Measurements from ENCODE around the gene EPB41L4B. TPM values are rescaled to one million over a fixed set of nuclear protein-coding genes. Genes with fewer than 3 reads are reported as not detected.
"Not testable (repeated sequence)": the region's sequence is repeated elsewhere in the genome, so short reads cannot be mapped to it uniquely, and the experiment has no call there.

EPB41L4B gene
- total RNA-seq, 2 donors from 2014 or later = 0.27 to 1.1 TPM

- Histone ChIP-seq H3K36me3 (no peaks in the 10 kb centered on the region), H3K4me3 (no peak overlapping the region), H3K27me3 (replicated peaks; ENCODE audit: insufficient read depth) (no peaks in the 10 kb centered on the region), H3K9me3 (no peaks in the 10 kb centered on the region), H3K4me1 (ENCODE audit: control insufficient read depth in 1 of 2, low read depth in 2 of 2) (no peaks in the 10 kb centered on the region), H3K27ac (no peak overlapping the region)
- ATAC-seq (ENCODE audit: insufficient number of reproducible peaks, low FRiP score, low read depth) (no peak), DNase-seq (ENCODE audit: low spot score) (no peak)
- no peak for TF ChIP-seq CTCF (IDR thresholded peaks at IDR 0.05)
Observed at GRCh38 chr9:109289931-109290330, 30.9 kb downstream of the EPB41L4B start.

- Histone ChIP-seq H3K27me3 (replicated peaks; ENCODE audit: insufficient read depth) (no peaks in the 10 kb centered on the region), H3K9me3 (no peaks in the 10 kb centered on the region), H3K36me3 (no peaks in the 10 kb centered on the region), H3K4me1 (ENCODE audit: control insufficient read depth in 1 of 2, low read depth in 2 of 2) (no peaks in the 10 kb centered on the region), H3K4me3 (no peak overlapping the region), H3K27ac (no peak overlapping the region)
- DNase-seq (ENCODE audit: low spot score) (no peak), ATAC-seq (ENCODE audit: insufficient number of reproducible peaks, low FRiP score, low read depth) (no peak)
- TF ChIP-seq CTCF (IDR thresholded peaks at IDR 0.05) = no peak
Observed at GRCh38 chr9:109289186-109289585, 31.7 kb downstream of the EPB41L4B start.

- H3K27me3 ChIP-seq (replicated peaks; ENCODE audit: insufficient read depth) = no peaks in the 10 kb centered on the region
Observed at GRCh38 chr9:109286981-109287380, 33.9 kb downstream of the EPB41L4B start.

GRCh38 chr9:109286571-109286977, 34.3 kb downstream of the EPB41L4B start:
- DNase-seq (ENCODE audit: low spot score) = no peak
- no peaks in the 10 kb centered on the region for H3K4me1 ChIP-seq (ENCODE audit: control insufficient read depth in 1 of 2, low read depth in 2 of 2)
- H3K27ac ChIP-seq = no peak overlapping the region
- H3K36me3 ChIP-seq = no peaks in the 10 kb centered on the region
- no peak overlapping the region for H3K4me3 ChIP-seq
- H3K9me3 ChIP-seq = no peaks in the 10 kb centered on the region
- H3K27me3 ChIP-seq (replicated peaks; ENCODE audit: insufficient read depth) = no peaks in the 10 kb centered on the region
- no peak for ATAC-seq (ENCODE audit: insufficient number of reproducible peaks, low FRiP score, low read depth)
- TF ChIP-seq CTCF (IDR thresholded peaks at IDR 0.05) = no peak

More at GRCh38 chr9:109286981-109287380, 33.9 kb downstream of the EPB41L4B start:
- TF ChIP-seq CTCF (IDR thresholded peaks at IDR 0.05) = no peak
- no peaks in the 10 kb centered on the region for H3K9me3 ChIP-seq
- H3K4me3 ChIP-seq = no peak overlapping the region
- no peaks in the 10 kb centered on the region for H3K36me3 ChIP-seq
- H3K27ac ChIP-seq = no peak overlapping the region
- no peaks in the 10 kb centered on the region for H3K4me1 ChIP-seq (ENCODE audit: control insufficient read depth in 1 of 2, low read depth in 2 of 2)
- no peak for DNase-seq (ENCODE audit: low spot score)
- ATAC-seq (ENCODE audit: insufficient number of reproducible peaks, low FRiP score, low read depth) = no peak

- H3K27ac ChIP-seq; H3K36me3 ChIP-seq; ATAC-seq (ENCODE audit: insufficient number of reproducible peaks, low FRiP score, low read depth); H3K4me1 ChIP-seq (ENCODE audit: control insufficient read depth in 1 of 2, low read depth in 2 of 2); H3K9me3 ChIP-seq; H3K4me3 ChIP-seq; DNase-seq (ENCODE audit: low spot score); H3K27me3 ChIP-seq (replicated peaks; ENCODE audit: insufficient read depth): not testable (repeated sequence)
Observed at GRCh38 chr9:109283672-109284071, 37.2 kb downstream of the EPB41L4B start.

GRCh38 chr9:109283012-109283411, 37.8 kb downstream of the EPB41L4B start:
- Histone ChIP-seq H3K36me3 (no peaks in the 10 kb centered on the region), H3K27me3 (replicated peaks; ENCODE audit: insufficient read depth) (no peaks in the 10 kb centered on the region), H3K4me1 (ENCODE audit: control insufficient read depth in 1 of 2, low read depth in 2 of 2) (no peaks in the 10 kb centered on the region), H3K27ac (no peak overlapping the region), H3K9me3 (no peaks in the 10 kb centered on the region), H3K4me3 (no peak overlapping the region)
- no peak for TF ChIP-seq CTCF (IDR thresholded peaks at IDR 0.05)
- ATAC-seq (ENCODE audit: insufficient number of reproducible peaks, low FRiP score, low read depth) (no peak), DNase-seq (ENCODE audit: low spot score) (no peak)

Data from thoracic aorta (tissue), 2 donors.